Posterior cingulate gyrus (tissue), 11 donors: ENCODE measurements around the gene SV2A.
"Not testable (repeated sequence)": the region's sequence is repeated elsewhere in the genome, so short reads cannot be mapped to it uniquely, and the experiment has no call there.

Source experiments
- DNase-seq, 10 donors: peaks; one replicate each; pipeline versions ENCODE4 v3.0.0 to v3.0.0-alpha.2; 2020 to 2021; ENCODE audit warnings: mixed read lengths in 3 of 10
- intact Hi-C: fragments of 100-400 bp; cut with DNase I; formaldehyde crosslinking; loops from one replicate; pipeline ENCODE4 v1.15.1; 2023

The SV2A gene

DNA sequence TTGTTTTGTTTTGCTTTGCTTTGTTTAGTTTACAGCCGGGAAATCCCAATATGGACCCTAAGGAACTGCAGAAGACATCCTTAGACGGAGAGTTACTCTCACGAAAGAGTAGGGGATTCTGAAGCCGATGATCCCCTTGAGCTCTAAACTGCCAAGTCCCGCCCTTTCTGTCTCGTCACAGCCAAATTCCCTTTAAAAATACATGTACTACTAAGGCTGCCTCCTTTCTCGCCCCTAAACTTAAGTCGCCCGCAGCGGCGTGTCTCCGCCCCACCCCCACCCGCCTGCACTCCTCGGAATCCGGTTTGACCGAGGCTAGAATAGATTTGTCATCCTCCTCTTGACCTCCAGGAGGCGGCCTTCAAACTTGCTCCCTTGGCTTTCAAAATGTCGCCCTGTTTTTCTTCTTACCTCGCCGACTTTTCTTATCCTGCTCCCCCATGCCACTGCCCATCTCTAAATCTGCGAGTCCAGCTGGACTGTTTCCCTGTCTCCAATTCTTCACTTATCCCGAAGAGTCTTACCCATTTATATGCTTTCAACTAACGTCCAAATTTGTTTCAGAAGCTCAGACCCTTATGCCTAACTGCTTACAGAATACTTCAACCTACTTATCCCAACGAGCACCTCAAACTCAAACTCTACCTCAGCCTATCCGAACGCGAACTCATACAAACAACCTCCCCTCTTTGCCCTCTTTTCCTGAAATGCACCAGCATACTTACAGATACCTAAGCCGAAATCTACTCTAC is 29.2 kb downstream of the SV2A start:
- peak in 9 of 10 donors; percentile 31 to 88 (median 61) for DNase-seq
- intact Hi-C loops = no loop called here

DNA sequence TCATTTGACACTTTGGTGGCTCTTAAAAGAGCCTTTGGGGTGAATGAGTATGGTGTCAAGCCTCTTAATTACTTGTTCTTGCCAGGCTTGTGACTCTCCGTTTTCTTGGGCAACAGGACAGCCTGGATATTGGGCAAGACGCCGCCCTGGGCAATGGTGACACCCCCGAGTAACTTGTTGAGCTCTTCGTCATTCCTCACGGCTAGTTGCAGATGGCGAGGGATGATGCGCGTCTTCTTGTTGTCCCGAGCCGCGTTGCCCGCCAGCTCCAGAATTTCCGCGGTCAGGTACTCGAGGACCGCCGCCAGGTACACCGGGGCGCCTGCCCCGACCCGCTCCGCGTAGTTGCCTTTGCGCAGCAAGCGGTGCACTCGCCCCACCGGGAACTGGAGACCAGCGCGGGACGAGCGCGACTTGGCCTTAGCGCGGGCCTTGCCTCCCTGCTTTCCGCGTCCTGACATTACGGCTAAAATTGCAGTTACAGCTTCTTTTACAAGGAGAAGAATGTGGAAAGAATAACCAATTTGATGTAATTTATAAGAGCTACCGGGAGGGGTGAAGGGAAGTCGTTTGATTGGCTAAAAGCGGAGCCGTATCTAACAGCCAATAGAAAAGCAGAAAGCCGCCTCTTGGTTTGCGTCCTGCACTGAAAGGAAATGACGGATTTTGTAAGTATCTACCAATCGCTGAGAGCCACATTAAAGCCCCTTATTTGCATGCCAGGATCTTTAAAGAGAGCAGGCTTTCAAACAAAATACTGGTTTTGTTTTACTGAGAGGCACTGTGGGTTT is 30.0 kb downstream of the SV2A start:
- intact Hi-C loops = no loop called here
- peak; percentile 38 to 95 (median 74) for DNase-seq

DNA sequence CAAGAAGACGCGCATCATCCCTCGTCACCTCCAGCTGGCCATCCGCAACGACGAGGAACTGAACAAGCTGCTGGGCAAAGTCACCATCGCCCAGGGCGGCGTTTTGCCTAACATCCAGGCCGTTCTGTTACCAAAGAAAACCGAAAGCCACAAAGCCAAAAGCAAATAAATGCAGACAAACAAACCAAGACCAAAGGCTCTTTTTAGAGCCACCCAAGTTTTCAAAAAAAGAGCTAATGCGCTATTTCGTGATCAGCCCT is 30.5 kb downstream of the SV2A start:
- intact Hi-C loops, DNase-seq: not testable (repeated sequence)

DNA sequence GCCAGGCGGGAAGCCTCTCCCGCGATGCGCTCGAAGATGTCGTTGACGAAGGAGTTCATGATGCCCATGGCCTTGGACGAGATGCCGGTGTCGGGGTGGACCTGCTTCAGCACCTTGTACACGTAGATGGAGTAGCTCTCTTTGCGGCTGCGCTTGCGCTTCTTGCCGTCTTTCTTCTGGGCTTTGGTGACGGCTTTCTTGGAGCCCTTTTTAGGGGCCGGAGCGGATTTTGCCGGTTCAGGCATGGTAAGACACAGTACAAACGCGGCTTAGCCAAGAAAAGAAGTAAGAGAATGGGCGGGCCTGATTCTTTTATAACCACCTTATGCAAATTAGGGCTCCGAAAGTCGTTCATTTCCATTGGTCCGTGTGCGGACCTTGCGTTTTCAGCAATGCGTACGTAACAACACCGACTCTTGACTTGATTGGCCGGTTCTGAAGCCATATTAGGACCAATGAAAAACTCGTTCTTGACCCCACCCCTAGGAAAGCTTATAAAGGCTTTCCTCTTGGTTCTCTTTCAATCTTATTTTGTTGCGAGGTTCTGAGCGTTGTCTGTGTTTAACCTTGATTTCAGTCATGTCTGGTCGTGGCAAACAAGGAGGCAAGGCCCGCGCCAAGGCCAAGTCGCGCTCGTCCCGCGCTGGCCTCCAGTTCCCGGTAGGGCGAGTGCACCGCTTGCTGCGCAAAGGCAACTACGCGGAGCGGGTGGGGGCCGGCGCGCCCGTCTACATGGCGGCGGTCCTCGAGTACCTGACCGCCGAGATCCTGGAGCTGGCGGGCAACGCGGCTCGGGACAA is 31.0 kb downstream of the SV2A start:
- DNase-seq = peak; percentile 74 to 98 (median 84)
- intact Hi-C loops = no loop called here

DNA sequence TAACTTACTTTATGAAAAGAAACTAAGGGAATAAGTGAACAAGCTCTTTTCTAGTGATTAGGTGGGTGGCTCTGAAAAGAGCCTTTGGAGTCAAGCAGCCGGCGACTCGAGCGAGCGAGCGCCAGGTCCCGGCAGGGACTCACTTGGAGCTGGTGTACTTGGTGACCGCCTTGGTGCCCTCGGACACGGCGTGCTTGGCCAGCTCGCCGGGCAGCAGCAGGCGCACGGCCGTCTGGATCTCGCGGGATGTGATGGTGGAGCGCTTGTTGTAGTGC is 31.6 kb downstream of the SV2A start:
- intact Hi-C loops, DNase-seq: not testable (repeated sequence)

DNA sequence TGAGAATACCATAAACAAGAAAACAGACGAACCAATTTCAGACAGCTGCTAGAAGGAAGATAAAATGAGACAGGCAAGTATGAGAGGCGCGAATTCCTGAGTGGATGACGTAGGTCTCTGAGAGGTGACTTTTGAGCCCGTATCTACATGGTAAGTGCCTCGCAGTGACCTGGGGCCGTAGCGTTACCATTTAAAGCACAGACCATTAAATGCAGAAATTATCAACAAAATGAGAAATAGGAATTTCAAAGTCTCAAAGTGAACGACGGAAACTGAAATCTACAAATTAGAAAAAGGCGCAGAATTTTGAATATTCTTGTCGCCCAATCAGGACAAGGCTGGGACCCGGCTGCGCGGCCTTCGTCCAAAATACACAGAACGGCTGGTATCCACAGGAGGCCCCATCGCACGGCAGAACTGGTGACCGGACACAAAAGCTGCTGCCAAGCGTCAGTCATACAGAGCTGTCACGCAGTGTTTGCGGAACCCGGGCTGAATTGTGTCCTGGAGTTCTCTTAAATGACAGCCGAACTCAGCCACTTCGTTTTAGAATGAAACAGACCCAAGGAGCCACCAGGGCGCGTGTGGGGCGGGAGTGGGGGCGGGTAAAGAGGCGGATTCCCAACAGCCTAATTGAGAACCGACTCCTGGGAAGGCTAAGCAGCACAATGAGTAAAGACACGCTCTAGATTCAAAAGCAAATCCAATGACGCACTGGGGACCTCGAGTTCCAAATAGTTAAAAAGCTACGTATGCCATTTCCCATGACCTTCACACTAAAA is 32.1 kb downstream of the SV2A start:
- intact Hi-C loops = no loop called here
- peak; percentile 73 to 97 (median 84) for DNase-seq

DNA sequence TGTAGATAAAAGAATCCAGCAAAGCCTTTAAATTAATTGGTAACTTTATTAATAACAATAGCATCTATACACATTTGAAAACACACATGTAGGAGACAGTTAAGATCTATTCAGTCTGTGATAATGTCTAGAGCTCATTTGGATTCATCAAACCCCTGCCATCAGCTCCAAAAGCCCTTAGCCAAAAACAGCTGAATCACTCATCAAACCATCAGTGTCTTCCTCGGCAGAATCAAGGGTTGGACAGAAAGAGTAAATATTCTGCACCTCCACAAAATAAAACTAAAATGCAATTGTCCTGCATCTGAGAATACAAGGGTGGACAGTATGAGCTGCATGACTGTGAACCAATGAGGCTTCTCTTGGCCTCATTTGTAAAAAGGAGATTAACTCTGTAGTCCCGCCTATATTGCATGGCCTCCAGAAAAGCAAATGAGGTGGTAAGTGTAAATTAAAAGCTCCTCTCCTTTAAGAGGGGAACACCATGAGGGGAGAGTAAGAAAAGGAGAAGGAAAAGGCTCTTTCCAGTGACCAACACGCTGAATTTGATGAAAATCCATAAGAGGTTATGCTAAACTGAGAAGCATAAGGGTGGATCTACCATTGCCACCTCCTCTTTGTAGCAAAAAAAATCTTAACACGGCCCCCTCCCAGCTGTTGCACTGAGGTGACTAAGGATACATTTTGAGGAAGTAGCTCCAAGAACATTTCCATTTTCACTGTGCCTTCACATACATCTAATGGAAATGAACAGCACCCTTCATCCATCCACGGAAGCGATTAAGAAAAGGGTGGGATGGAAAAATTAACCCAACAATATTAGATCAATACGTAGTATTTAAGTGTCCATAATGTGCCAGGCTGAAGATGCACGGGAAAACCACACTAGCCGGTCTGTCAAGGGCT is 33.0 kb downstream of the SV2A start:
- DNase-seq = no peak
- intact Hi-C loops = no loop called here

DNA sequence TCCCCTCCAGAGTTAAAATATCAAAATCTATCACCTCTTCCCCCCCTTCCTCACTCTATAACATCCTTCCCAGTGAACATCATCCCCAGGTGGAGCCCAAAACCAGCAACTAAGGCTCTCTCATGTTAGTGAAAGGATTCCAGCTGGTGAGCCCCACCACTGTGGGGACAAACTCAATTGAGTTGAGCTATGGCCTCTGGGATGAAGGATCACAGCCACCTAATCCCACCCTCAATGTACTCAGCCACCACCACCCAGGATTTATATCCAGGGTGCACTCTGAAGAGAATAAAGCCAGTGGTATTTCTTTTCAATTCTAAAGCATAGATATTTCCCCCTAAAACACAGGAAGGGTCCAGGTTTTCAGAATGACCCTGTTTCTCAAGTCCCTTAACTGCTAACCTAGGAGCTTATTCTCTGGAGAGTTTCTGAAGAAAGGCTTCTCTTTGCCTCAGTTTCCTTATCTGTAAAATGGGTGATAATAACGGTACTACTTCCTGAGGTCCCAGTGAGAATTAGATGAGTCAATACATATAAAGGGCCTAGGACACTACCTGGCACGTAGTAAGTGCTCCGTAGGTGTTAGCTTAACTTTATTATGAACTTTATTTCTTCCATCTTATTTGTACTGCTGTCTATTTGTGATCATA is 33.9 kb downstream of the SV2A start:
- DNase-seq = no peak
- intact Hi-C loops = no loop called here

DNA sequence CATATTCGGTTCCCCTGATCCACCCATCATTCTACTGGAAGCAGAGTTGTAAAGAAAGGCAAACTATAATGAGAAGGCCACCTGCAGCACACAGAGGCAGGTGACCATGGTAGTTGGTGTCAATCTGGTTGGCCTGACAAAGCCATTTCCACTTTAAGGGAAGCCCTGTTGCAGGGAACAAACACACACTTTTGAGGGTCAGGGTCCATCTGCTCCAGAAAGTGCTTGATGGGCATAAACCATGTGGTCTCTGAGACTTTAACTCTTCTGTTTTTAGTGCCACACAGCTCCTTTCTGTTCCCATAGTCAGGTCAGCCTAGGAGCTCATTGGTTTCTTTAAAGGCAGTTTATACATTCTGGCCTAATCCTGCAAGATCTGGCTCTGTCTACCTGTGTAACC is 35.8 kb downstream of the SV2A start:
- intact Hi-C loops = no loop called here
- DNase-seq = no peak

DNA sequence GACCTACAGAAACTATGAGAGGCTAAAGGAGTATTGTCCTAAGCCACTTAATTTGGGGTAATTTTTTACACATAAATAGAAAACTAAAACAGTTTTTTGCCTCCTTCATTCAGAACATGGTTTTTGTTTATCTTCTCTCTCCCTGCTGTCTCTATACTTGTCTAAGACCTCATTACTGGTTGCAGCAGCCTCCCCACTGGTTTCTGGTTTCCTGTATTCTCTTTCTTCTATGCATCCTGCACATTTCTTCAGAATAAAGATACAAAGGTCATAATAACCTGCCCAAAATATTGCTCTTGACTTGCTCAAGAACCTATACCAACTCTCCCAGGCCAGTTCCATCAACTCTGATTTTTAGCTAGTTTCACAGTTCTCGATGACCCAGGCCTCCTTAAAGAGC is 38.1 kb downstream of the SV2A start:
- intact Hi-C loops = no loop called here
- no peak for DNase-seq

DNA sequence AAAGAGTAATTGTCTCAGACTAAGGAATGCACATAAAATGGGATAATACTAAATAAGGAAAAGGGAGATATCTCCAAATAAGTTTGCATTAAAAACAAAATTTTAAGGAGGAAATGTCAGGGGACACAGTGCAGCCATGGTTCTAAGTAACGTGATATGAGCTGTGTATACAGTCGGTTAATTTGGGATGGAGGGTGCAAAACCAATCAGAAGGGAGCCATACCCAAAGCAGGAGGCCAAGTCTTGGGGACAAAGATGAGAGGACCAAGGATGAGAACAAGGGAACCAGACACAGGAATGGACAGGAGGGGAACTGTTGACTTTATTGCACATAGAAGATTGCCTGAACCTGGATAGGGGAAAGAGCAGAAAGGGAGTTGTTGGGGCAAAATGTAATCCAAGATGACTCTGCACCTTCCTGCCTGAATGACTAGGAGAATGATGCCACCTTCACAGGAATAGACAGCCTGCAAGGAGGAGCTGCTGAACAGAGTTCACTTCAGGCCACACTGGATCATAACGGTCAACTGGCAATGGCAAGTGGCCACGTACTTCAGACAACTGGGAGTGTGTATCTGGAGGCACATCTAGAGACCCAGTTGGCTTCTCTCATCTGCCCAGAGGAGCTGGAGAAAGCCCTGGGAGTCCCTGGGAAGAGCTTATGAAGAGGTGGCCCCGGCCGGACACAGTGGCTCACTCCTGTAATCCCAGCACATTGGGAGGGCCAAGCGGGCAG is 40.3 kb downstream of the SV2A start:
- intact Hi-C loops = no loop called here
- DNase-seq = no peak

DNA sequence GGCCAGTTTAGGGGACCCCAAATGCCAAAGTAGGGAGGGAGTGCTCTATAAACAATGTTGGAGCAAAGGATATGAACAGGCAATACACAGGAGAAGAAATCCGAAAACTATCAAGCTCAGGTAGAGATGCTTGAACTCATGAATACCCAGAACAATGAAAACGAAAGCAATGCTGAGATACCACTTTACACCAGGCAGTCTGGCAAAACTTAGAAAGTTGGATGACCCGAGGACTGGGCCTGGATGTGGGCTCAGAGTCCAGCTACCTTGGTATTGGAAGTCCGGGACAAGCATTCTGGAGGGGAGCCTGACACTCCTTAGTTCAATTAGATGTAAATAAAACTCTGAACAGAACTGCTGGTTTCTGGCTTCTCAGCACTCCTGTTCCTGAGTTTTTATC is 44.6 kb downstream of the SV2A start:
- intact Hi-C loops, DNase-seq: not testable (repeated sequence)

DNA sequence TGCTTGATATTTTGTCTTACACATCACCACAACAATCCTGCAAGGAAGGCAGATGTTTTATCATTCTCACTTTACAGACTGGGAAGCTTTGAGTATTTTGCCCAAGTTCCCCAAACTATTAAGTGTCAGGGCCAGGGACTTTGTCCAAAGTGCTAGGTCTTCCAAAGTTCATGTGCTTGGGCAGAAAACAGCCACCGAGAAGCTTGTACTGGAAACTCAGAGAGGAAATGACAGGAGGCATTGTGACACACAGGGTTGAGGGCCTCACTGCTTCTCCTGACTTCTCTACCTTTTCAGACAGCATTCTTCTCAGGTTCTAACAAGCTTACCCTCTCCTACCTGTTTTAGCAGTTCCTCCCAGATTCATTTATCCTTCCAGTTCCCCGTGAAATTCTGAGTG is 50.8 kb downstream of the SV2A start:
- intact Hi-C loops, DNase-seq: not testable (repeated sequence)

DNA sequence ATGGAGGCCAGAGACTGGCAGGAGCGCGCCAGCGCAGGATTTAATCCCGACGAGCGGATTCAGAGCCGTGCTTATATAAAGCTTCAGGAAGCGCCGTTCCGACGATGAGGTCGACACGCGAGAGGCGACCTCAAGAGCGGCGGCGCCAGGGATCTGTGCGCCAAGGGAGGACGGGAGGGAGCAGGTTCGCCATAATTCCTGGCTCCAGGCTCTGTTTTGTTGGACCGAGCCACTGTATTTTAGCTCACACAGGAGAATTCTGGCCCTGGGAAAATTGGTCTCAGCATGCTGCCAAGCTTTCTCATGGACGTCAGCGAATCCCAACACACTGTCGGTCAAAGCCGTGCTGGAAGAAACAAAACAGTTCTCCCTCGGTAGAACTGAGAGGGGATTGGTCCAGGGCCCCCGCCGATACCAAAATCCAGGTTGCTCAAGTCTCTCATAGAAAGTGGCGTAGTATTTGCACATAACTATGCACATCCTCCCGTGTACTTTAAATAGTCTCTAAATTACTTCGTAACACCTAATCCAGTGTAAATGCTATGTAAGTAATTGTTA is 56.1 kb downstream of the SV2A start:
- DNase-seq, intact Hi-C loops: not testable (repeated sequence)

DNA sequence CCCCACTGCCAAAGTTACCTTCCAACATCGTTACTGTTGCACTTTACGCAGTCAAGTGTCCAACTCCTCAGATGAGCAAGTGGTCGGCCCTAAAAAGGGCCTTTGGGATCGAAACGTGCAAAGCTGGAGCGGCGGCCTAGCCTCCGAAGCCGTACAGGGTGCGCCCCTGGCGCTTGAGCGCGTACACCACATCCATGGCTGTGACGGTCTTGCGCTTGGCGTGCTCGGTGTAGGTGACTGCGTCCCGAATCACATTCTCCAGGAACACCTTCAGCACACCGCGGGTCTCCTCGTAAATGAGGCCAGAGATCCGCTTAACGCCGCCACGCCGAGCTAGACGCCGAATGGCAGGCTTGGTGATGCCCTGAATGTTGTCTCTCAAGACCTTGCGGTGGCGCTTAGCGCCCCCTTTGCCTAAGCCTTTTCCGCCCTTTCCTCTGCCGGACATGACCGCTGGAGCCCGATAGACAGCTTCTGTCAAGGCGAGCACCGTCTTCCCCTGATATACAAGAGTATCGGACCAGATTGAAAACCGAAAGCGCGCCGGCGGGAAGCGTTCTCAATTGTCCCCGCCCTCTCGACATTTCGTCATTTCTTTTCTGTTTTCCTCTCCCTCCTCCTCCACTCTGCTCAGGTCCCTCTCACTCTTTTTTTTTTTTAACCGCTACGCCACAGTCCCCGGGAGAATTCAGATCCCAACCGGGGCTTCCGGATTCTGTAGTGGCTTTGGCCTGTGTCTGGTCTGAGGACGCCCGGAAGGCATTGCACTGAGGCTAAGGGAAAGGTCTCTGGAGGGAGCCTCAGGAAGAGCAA is 56.8 kb downstream of the SV2A start:
- intact Hi-C loops, DNase-seq: not testable (repeated sequence)

DNA sequence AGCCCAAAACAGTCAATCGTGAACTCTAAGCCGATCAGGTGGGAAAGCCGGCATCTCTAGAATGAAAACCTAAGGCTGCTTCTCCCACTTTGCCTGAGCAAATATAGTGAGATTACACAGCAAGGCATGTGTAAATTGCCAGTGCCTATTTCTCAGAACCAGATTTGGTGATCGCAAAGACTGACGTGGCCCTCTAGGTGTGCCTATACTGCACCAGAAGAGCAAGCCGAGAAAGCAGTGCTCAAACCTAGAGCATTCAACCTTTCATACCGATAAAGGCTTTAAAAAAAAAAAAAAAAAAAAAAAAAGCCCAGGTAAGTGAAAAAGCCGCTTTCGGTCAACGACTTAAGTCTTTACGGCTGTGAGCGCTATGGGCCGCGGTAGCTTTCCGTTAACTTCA is 57.4 kb downstream of the SV2A start:
- intact Hi-C loops, DNase-seq: not testable (repeated sequence)
